Measurements from ENCODE around the gene LIPG. TPM values are rescaled to one million over a fixed set of nuclear protein-coding genes. Genes with fewer than 3 reads are reported as not detected.
"Not testable (repeated sequence)": the region's sequence is repeated elsewhere in the genome, so short reads cannot be mapped to it uniquely, and the experiment has no call there.

Gene LIPG
- total and polyA plus RNA-seq, 8 donors, result 8.8 to 47.1 (median 14.7) TPM

GRCh38 chr18:49555641-49556040, 6.2 kb upstream of the LIPG start:
- Histone ChIP-seq H3K27ac (no peak overlapping the region), H3K4me3 (no peak overlapping the region), H3K36me3 (no peaks in the 10 kb centered on the region), H3K27me3 (peaks cover under 1 to 22% of the 10 kb centered on the region in 2 donors), H3K9me3 (no peaks in the 10 kb centered on the region), H3K4me1 (peaks cover 0 to 7% of the 10 kb centered on the region in 2 donors)
- DNase-seq (no peak), ATAC-seq (no peak)
- intact Hi-C loops (cut with DNase I), result no loop called here
- TF ChIP-seq, protein P1, sequence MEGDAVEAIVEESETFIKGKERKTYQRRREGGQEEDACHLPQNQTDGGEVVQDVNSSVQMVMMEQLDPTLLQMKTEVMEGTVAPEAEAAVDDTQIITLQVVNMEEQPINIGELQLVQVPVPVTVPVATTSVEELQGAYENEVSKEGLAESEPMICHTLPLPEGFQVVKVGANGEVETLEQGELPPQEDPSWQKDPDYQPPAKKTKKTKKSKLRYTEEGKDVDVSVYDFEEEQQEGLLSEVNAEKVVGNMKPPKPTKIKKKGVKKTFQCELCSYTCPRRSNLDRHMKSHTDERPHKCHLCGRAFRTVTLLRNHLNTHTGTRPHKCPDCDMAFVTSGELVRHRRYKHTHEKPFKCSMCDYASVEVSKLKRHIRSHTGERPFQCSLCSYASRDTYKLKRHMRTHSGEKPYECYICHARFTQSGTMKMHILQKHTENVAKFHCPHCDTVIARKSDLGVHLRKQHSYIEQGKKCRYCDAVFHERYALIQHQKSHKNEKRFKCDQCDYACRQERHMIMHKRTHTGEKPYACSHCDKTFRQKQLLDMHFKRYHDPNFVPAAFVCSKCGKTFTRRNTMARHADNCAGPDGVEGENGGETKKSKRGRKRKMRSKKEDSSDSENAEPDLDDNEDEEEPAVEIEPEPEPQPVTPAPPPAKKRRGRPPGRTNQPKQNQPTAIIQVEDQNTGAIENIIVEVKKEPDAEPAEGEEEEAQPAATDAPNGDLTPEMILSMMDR (IDR thresholded peaks at IDR 0.05), result no peak

GRCh38 chr18:49558356-49558755, 3.5 kb upstream of the LIPG start:
- Histone ChIP-seq H3K4me1 (peaks cover 0 to 23% of the 10 kb centered on the region in 2 donors), H3K4me3 (no peak overlapping the region), H3K9me3 (no peaks in the 10 kb centered on the region), H3K36me3 (no peaks in the 10 kb centered on the region), H3K27ac (no peak overlapping the region), H3K27me3 (peaks cover 7 to 49% of the 10 kb centered on the region in 2 donors)
- intact Hi-C loops (cut with DNase I), result no loop called here
- DNase-seq (no peak), ATAC-seq (no peak)
- TF ChIP-seq, protein P1 (IDR thresholded peaks at IDR 0.05), result no peak

- intact Hi-C loops (cut with DNase I); H3K27ac ChIP-seq; DNase-seq; H3K36me3 ChIP-seq; H3K4me3 ChIP-seq; H3K9me3 ChIP-seq: not testable (repeated sequence)
- peaks cover 0 to 26% of the 10 kb centered on the region in 2 donors for H3K4me1 ChIP-seq
- peak; percentile 10 for ATAC-seq
- H3K27me3 ChIP-seq, result peaks cover 7 to 60% of the 10 kb centered on the region in 2 donors
- TF ChIP-seq, protein P1 (IDR thresholded peaks at IDR 0.05), result peak in 1 of 2 donors; percentile 32
Measured at GRCh38 chr18:49559326-49559931, 2.4 kb upstream of the LIPG start.

DNA sequence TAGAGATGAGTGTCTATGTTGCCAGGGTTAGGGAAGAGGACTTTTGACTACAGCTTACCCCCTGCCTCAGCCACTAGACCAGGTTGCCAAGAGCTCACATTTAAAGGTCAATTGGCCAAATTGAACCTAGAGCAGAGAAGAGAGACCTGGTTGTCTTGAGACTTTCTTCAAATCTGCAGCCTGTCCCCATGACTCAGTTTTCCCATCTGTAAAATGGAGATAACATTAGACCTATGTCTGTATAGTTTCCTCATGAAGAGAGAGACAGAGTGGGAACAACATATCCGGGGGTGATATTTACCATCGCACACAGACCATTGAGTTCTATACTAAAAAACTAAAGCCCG, 1.6 kb upstream of the LIPG start:
- no peak for ATAC-seq
- H3K27me3 ChIP-seq, result peaks cover 7 to 62% of the 10 kb centered on the region in 2 donors
- no peaks in the 10 kb centered on the region for H3K9me3 ChIP-seq
- DNase-seq, result no peak
- no peak overlapping the region for H3K27ac ChIP-seq
- peaks cover 0 to 27% of the 10 kb centered on the region in 2 donors for H3K4me1 ChIP-seq
- peak overlapping the region in 1 of 2 donors; percentile 42 for H3K4me3 ChIP-seq
- no peaks in the 10 kb centered on the region for H3K36me3 ChIP-seq
- intact Hi-C loops (cut with DNase I), result loop anchor here in 1 of 2 donors (10.0 kb wide), 1 partner anchor 295 kb away; no protein-coding TSS in a partner anchor
- TF ChIP-seq, protein P1 (IDR thresholded peaks at IDR 0.05), result no peak

DNA sequence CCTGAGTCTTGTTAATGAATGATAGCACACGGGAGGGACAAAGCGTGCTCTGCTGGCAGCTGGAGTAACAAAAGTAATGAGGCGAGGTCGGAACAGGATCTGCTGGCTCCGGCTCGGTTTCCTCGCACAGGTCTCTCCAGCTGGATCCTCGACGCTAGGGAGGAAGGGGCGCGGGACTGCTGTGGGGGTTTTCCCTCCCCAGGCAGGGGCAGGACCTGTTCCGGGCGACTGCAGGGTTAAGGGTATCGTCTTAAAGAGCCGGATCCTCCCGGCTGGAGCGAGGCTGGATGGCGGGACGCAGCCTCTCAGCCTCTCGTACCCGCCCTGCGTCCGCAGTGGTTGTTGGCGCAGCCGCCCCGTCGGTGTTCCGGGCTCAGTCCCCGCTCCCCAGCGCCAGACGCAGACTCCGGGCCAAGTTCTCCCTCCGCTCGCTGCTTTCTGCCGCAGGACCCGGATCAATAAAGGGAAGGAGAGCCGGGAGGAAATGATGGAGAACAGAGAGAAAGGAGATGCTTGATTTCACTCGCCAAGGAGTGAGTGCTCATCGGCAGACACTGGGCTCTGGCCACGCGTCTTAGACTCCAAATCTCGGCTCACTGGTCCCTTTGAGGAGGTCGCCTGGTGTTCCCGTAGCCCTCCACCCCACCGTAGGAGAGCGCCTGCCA, 1.1 kb upstream of the LIPG start:
- Histone ChIP-seq H3K9me3 (no peaks in the 10 kb centered on the region), H3K36me3 (no peaks in the 10 kb centered on the region), H3K4me1 (peaks cover 0 to 27% of the 10 kb centered on the region in 2 donors), H3K27ac (no peak overlapping the region), H3K27me3 (peaks cover 7 to 62% of the 10 kb centered on the region in 2 donors), H3K4me3 (peak overlapping the region; percentile 31 to 42)
- TF ChIP-seq, protein P1 (IDR thresholded peaks at IDR 0.05), result no peak
- peak; percentile 21 for ATAC-seq
- intact Hi-C loops (cut with DNase I), result loop anchor here in 1 of 2 donors (10.0 kb wide), 1 partner anchor 294 kb away; no protein-coding TSS in a partner anchor
- peak in 1 of 4 donors; percentile 72 for DNase-seq

All from left lung (tissue), 10 donors.